ENCODE measurements around the gene CAND2.

CAND2 gene

DNA sequence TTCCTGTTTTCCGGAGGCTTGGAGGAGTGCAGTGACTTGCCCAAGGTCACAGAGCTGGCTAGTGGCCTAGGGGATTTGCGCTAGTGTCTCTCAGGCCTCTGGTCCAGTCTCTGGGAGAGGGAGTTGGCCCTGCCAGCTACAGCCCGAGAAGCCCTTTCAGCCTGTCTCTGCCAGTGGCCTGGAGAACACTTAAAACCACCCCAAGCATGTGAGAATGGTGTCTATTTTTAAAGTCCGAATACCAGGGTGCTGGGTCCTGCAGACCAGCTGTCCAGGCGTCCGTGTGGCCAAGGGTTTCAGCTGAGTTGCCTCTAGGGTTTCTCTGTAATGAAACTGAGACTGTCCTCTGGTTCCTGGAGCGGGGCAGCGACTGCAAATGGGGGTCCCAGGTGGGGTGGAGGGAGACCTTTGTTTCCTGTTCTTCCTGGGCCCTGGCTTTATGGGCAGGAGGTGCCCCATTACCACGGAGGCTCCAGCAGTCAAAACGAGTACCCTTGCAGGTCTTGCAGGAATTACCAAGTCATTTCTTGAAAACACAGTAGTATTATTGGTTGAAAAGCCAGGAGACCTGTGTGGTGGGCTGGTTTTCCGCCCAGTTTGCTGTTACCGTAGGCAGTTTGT, 2.2 kb downstream of the CAND2 start:
- H3K27ac ChIP-seq, result no peak overlapping the region
- TF ChIP-seq, protein P1, sequence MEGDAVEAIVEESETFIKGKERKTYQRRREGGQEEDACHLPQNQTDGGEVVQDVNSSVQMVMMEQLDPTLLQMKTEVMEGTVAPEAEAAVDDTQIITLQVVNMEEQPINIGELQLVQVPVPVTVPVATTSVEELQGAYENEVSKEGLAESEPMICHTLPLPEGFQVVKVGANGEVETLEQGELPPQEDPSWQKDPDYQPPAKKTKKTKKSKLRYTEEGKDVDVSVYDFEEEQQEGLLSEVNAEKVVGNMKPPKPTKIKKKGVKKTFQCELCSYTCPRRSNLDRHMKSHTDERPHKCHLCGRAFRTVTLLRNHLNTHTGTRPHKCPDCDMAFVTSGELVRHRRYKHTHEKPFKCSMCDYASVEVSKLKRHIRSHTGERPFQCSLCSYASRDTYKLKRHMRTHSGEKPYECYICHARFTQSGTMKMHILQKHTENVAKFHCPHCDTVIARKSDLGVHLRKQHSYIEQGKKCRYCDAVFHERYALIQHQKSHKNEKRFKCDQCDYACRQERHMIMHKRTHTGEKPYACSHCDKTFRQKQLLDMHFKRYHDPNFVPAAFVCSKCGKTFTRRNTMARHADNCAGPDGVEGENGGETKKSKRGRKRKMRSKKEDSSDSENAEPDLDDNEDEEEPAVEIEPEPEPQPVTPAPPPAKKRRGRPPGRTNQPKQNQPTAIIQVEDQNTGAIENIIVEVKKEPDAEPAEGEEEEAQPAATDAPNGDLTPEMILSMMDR (conservative IDR thresholded peaks at IDR 0.05), result no peak

DNA sequence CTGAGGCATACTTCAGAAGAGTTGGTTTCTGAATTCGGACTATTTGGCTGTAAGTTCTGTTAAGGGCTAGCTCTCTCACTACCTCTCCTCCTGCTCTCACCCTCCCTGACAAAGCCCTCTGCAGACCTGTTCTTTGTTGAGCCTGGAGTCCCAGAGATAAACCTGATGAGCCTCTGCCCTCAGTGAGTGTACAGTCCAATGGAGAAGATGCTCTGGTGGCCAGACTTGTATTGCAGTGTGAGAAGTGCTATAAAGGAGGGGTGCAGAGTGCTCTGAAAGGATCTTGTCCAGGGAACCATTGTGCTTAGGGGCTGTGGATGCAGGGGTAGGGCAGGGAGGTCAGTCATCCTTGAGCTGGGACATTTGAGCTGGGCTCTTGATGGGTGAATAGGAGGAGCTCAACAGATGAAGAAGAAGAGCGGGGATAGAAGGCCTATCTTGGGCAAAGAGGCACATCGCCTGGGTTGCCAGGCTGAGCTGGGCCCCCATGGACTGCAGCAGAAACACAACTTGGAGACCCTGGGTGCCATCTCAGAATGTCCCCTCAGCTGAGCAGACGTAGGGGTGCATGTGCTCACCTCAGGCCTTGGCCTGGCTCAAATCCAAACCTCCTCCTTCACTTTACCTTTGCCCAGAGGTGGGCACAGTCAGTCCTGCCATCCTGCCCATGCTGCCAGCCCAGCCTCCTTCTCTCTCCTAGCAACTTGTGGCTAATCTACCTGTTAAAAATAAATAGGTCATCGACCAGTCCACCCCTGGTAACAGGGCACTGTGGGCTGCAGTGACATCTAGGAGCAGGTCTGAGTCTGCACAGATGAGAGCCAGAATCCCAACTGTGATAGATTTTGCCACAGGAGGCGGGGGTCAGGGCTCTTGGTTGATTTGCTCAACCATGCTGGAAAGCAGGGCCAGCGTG, 3.3 kb downstream of the CAND2 start:
- H3K27ac ChIP-seq, result no peak overlapping the region
- TF ChIP-seq, protein P1 (conservative IDR thresholded peaks at IDR 0.05), result no peak

DNA sequence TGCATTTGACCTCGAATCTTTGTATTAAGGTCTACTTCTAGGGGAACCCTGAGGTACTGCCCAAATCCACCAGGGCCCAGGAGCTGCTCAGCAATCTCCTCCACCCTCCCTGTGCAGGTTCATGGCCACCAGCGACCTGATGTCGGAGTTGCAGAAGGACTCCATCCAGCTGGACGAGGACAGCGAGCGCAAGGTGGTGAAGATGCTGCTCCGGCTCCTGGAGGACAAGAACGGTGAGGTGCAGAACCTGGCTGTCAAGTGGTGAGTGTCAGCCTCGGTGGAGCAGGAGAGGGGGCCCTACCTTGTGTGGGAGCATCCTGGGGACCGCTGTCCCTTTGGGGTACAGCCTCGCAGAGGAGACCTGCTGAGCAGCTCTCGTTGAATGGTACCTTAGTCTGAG, 6.9 kb downstream of the CAND2 start:
- H3K27ac ChIP-seq, result no peak overlapping the region
- TF ChIP-seq, protein P1 (conservative IDR thresholded peaks at IDR 0.05), result no peak

DNA sequence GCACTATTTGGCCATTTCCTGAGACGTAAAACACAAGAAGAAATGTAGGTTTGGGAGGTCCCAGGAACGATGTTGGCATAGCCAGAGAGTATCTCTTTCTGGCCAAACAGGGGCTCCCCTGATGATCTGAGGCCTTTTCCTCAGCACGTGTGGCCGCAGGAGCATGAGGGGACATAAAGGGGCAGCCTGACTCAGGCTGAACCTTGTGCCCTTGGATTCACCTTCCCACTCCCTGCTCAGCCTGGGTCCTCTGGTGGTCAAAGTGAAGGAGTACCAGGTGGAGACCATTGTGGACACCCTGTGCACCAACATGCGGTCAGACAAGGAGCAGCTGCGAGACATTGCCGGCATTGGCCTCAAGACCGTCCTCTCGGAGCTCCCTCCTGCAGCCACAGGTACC, 10.6 kb downstream of the CAND2 start:
- TF ChIP-seq, protein P1 (conservative IDR thresholded peaks at IDR 0.05), result no peak
- no peak overlapping the region for H3K27ac ChIP-seq

DNA sequence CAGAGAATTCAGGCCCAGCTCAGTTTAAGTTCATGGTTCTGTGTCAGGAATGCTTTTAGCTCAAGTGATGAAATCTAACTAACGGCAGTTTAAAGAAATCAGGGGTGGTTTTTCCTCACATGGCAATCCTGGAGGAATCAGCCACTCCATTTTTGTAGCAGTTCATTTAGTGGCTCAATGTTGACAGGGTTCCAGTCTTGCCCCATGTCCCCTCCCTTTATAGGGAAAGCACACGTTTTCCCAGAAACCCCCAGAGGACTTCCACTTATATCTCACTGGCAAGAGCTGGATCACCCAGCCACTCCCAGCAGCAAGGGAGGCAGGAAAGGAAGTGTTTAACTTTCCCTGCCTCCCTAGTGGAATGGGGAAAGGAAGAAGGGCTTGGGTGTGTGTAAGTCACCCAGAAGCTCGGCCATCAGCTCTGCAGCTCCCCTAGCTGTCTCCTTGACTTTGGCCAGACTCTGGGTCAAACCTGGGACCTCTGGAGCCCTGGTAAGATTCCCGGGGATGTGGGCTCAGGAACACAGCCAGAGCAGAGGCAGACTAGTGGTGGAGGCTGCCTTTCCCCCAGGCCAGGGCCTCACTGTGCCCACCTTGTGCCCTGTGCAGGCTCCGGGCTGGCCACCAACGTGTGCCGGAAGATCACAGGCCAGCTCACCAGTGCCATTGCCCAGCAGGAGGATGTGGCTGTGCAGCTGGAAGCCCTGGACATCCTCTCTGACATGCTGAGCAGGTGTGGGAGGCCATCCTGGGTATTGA, 11.3 kb downstream of the CAND2 start:
- H3K27ac ChIP-seq, result no peak overlapping the region
- TF ChIP-seq, protein P1 (conservative IDR thresholded peaks at IDR 0.05), result no peak

DNA sequence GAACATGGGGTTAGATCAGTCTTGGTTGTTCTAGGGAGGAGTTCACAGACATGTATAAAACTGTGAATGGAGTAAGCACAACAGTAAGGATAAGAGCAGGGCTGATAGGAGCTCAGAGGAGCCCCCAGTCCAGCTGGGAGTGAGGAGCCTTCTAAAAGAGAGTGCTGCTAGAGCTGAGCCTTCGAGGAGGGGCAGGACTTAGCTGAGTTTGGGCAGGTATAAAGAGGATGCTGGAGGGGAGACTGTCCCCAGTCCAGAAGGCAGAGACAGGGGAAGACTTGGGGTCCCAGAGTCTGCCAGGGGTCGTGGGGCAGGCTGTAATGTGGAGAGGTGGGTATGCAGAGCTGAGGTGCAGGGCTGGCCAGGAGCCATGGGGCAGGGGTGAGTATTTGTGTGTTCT, 12.1 kb downstream of the CAND2 start:
- 0 out of 2 replicates have a peak overlapping the region, but pooled peaks have one; percentile 78 for H3K27ac ChIP-seq
- TF ChIP-seq, protein P1 (conservative IDR thresholded peaks at IDR 0.05), result no peak

DNA sequence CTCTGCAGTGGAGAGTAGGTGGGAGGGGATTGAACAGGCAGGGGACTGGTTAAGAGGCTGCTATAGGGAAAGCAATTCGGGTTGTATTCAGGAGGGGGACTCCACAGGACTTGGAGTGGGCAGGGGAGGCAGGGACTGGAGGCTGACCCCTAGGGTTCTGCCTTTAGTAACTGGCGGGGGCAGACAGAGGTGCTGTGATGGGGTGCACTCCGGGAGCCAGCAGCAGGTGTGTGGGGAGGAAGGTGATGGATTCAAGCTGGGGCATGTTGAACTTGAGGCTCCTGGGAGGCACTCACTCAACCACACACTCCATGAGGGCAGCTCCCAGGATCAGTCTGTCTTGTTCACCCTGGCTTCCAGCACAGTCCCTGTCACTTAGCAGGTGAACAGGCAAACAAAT, 12.5 kb downstream of the CAND2 start:
- TF ChIP-seq, protein P1 (conservative IDR thresholded peaks at IDR 0.05), result no peak
- peak overlapping the region; percentile 78; the same call in 1 of the 2 replicates for H3K27ac ChIP-seq

Data from VCaP (cell line).